Measurements from ENCODE around the gene ARHGAP42. TPM values are rescaled to one million over a fixed set of nuclear protein-coding genes. Genes with fewer than 3 reads are reported as not detected.

ARHGAP42 gene
- total RNA-seq, 2 experiments from 2014 or later, result not detected

GRCh38 chr11:100970283-100971164 is 283.4 kb downstream of the ARHGAP42 start:
- Mint-ChIP-seq H3K36me3 (ENCODE audit: low read depth) (no peaks in the 10 kb centered on the region), H3K9me3 (ENCODE audit: low read depth) (peaks cover 14% of the 10 kb centered on the region), H3K27ac (no peak overlapping the region), H3K4me1 (no peaks in the 10 kb centered on the region), H3K27me3 (no peaks in the 10 kb centered on the region), H3K4me3 (no peak overlapping the region)
- intact Hi-C loops (cut with DNase I, micrococcal nuclease), result no loop called here
- ChIA-PET POLR2A (no interaction called here), CTCF (no interaction called here)
- DNase-seq, result no peak
- ATAC-seq, result no peak

- H3K4me1 Mint-ChIP-seq, result no peaks in the 10 kb centered on the region
- DNase-seq, result no peak
- intact Hi-C loops (cut with DNase I, micrococcal nuclease), result no loop called here
- no peaks in the 10 kb centered on the region for H3K36me3 Mint-ChIP-seq (ENCODE audit: low read depth)
- H3K9me3 Mint-ChIP-seq (ENCODE audit: low read depth), result peaks cover 14% of the 10 kb centered on the region
- no peak overlapping the region for H3K27ac Mint-ChIP-seq
- ATAC-seq, result no peak
- POLR2A ChIA-PET, result no interaction called here
- no peak overlapping the region for H3K4me3 Mint-ChIP-seq
- no peaks in the 10 kb centered on the region for H3K27me3 Mint-ChIP-seq
- CTCF ChIA-PET, result interaction anchor here (1.3 kb wide), 1 partner anchor 10 kb away, joined by 3 read pairs; no protein-coding TSS in a partner anchor
These were observed 285.0 kb downstream of the ARHGAP42 start for GRCh38 chr11:100972046-100972445.

- Mint-ChIP-seq H3K9me3 (ENCODE audit: low read depth) (no peaks in the 10 kb centered on the region), H3K36me3 (ENCODE audit: low read depth) (no peaks in the 10 kb centered on the region), H3K4me1 (no peaks in the 10 kb centered on the region), H3K27me3 (no peaks in the 10 kb centered on the region), H3K27ac (no peak overlapping the region), H3K4me3 (no peak overlapping the region)
- DNase-seq, result no peak
- intact Hi-C loops (cut with DNase I, micrococcal nuclease), result no loop called here
- ATAC-seq, result no peak
- ChIA-PET CTCF (no interaction called here), POLR2A (no interaction called here)
These were observed 291.4 kb downstream of the ARHGAP42 start for GRCh38 chr11:100978442-100978841.

- H3K27me3 Mint-ChIP-seq, result no peaks in the 10 kb centered on the region
- H3K36me3 Mint-ChIP-seq (ENCODE audit: low read depth), result no peaks in the 10 kb centered on the region
- H3K9me3 Mint-ChIP-seq (ENCODE audit: low read depth), result no peaks in the 10 kb centered on the region
- ATAC-seq (no peak), DNase-seq (no peak)
- H3K27ac Mint-ChIP-seq, result no peak overlapping the region
- intact Hi-C loops (cut with DNase I, micrococcal nuclease), result no loop called here
- H3K4me1 Mint-ChIP-seq, result no peaks in the 10 kb centered on the region
- no peak overlapping the region for H3K4me3 Mint-ChIP-seq
- ChIA-PET POLR2A (no interaction called here), CTCF (no interaction called here)
These were observed 291.9 kb downstream of the ARHGAP42 start for GRCh38 chr11:100978939-100979338.

- ATAC-seq (no peak), DNase-seq (no peak)
- intact Hi-C loops (cut with DNase I, micrococcal nuclease), result no loop called here
- ChIA-PET POLR2A (no interaction called here), CTCF (interaction anchor here (0.7 kb wide), 2 partner anchors 220 to 1050 kb away, joined by 3 read pairs; no protein-coding TSS in a partner anchor)
- no peaks in the 10 kb centered on the region for H3K27me3 Mint-ChIP-seq
- no peak overlapping the region for H3K27ac Mint-ChIP-seq
- H3K4me1 Mint-ChIP-seq, result no peaks in the 10 kb centered on the region
- H3K9me3 Mint-ChIP-seq (ENCODE audit: low read depth), result no peaks in the 10 kb centered on the region
- H3K36me3 Mint-ChIP-seq (ENCODE audit: low read depth), result no peaks in the 10 kb centered on the region
- H3K4me3 Mint-ChIP-seq, result no peak overlapping the region
These were observed 293.1 kb downstream of the ARHGAP42 start for GRCh38 chr11:100980156-100980555.

- ChIA-PET CTCF (no interaction called here), POLR2A (no interaction called here)
- H3K4me1 Mint-ChIP-seq, result no peaks in the 10 kb centered on the region
- no peak overlapping the region for H3K27ac Mint-ChIP-seq
- H3K36me3 Mint-ChIP-seq (ENCODE audit: low read depth), result no peaks in the 10 kb centered on the region
- H3K9me3 Mint-ChIP-seq (ENCODE audit: low read depth), result no peaks in the 10 kb centered on the region
- H3K4me3 Mint-ChIP-seq, result no peak overlapping the region
- intact Hi-C loops (cut with DNase I, micrococcal nuclease), result no loop called here
- no peaks in the 10 kb centered on the region for H3K27me3 Mint-ChIP-seq
- ATAC-seq (no peak), DNase-seq (no peak)
These were observed 294.2 kb downstream of the ARHGAP42 start for GRCh38 chr11:100981196-100981824.

- H3K9me3 Mint-ChIP-seq (ENCODE audit: low read depth), result no peaks in the 10 kb centered on the region
- DNase-seq (no peak), ATAC-seq (no peak)
- POLR2A ChIA-PET, result no interaction called here
- CTCF ChIA-PET, result no interaction called here
- H3K4me1 Mint-ChIP-seq, result no peaks in the 10 kb centered on the region
- no peak overlapping the region for H3K4me3 Mint-ChIP-seq
- no peaks in the 10 kb centered on the region for H3K36me3 Mint-ChIP-seq (ENCODE audit: low read depth)
- H3K27me3 Mint-ChIP-seq, result no peaks in the 10 kb centered on the region
- no peak overlapping the region for H3K27ac Mint-ChIP-seq
- intact Hi-C loops (cut with DNase I, micrococcal nuclease), result no loop called here
These were observed 297.6 kb downstream of the ARHGAP42 start for GRCh38 chr11:100984668-100985067.

GRCh38 chr11:100990931-100991330 is 303.8 kb downstream of the ARHGAP42 start:
- POLR2A ChIA-PET, result no interaction called here
- Mint-ChIP-seq H3K9me3 (ENCODE audit: low read depth) (no peaks in the 10 kb centered on the region), H3K4me3 (no peak overlapping the region), H3K27ac (no peak overlapping the region), H3K36me3 (ENCODE audit: low read depth) (no peaks in the 10 kb centered on the region), H3K4me1 (no peaks in the 10 kb centered on the region), H3K27me3 (no peaks in the 10 kb centered on the region)
- intact Hi-C loops (cut with DNase I, micrococcal nuclease), result no loop called here
- CTCF ChIA-PET, result no interaction called here
- DNase-seq, result no peak
- no peak for ATAC-seq

- intact Hi-C loops (cut with DNase I, micrococcal nuclease), result no loop called here
- no peaks in the 10 kb centered on the region for H3K27me3 Mint-ChIP-seq
- POLR2A ChIA-PET, result no interaction called here
- H3K27ac Mint-ChIP-seq, result no peak overlapping the region
- H3K4me1 Mint-ChIP-seq, result no peaks in the 10 kb centered on the region
- no peaks in the 10 kb centered on the region for H3K36me3 Mint-ChIP-seq (ENCODE audit: low read depth)
- no peaks in the 10 kb centered on the region for H3K9me3 Mint-ChIP-seq (ENCODE audit: low read depth)
- no peak for ATAC-seq
- H3K4me3 Mint-ChIP-seq, result no peak overlapping the region
- CTCF ChIA-PET, result no interaction called here
- DNase-seq, result no peak
These were observed 304.5 kb downstream of the ARHGAP42 start for GRCh38 chr11:100991541-100991940.

GRCh38 chr11:100994966-100995365 is 307.9 kb downstream of the ARHGAP42 start:
- no peaks in the 10 kb centered on the region for H3K4me1 Mint-ChIP-seq
- H3K4me3 Mint-ChIP-seq, result no peak overlapping the region
- no peaks in the 10 kb centered on the region for H3K9me3 Mint-ChIP-seq (ENCODE audit: low read depth)
- ATAC-seq (no peak), DNase-seq (no peak)
- no peaks in the 10 kb centered on the region for H3K36me3 Mint-ChIP-seq (ENCODE audit: low read depth)
- no peaks in the 10 kb centered on the region for H3K27me3 Mint-ChIP-seq
- POLR2A ChIA-PET, result no interaction called here
- H3K27ac Mint-ChIP-seq, result no peak overlapping the region
- intact Hi-C loops (cut with DNase I, micrococcal nuclease), result no loop called here
- CTCF ChIA-PET, result no interaction called here

- Mint-ChIP-seq H3K4me1 (no peaks in the 10 kb centered on the region), H3K9me3 (ENCODE audit: low read depth) (no peaks in the 10 kb centered on the region), H3K36me3 (ENCODE audit: low read depth) (no peaks in the 10 kb centered on the region), H3K27ac (no peak overlapping the region), H3K4me3 (no peak overlapping the region), H3K27me3 (no peaks in the 10 kb centered on the region)
- no peak for ATAC-seq
- intact Hi-C loops (cut with DNase I, micrococcal nuclease), result no loop called here
- no peak for DNase-seq
- ChIA-PET CTCF (no interaction called here), POLR2A (no interaction called here)
These were observed 312.7 kb downstream of the ARHGAP42 start for GRCh38 chr11:100999756-101000155.

GRCh38 chr11:101003468-101003867 is 316.4 kb downstream of the ARHGAP42 start:
- H3K27me3 Mint-ChIP-seq, result no peaks in the 10 kb centered on the region
- H3K36me3 Mint-ChIP-seq (ENCODE audit: low read depth), result no peaks in the 10 kb centered on the region
- no peaks in the 10 kb centered on the region for H3K9me3 Mint-ChIP-seq (ENCODE audit: low read depth)
- H3K4me1 Mint-ChIP-seq, result no peaks in the 10 kb centered on the region
- intact Hi-C loops (cut with DNase I, micrococcal nuclease), result no loop called here
- ATAC-seq (no peak), DNase-seq (no peak)
- CTCF ChIA-PET, result no interaction called here
- H3K4me3 Mint-ChIP-seq, result no peak overlapping the region
- H3K27ac Mint-ChIP-seq, result no peak overlapping the region
- POLR2A ChIA-PET, result no interaction called here
